ENCODE data around the gene DLG2. TPM values are rescaled to one million over a fixed set of nuclear protein-coding genes. Genes with fewer than 3 reads are reported as not detected.

The DLG2 gene
- total RNA-seq, 1 donor from 2014 or later: 5.1 TPM

DNA sequence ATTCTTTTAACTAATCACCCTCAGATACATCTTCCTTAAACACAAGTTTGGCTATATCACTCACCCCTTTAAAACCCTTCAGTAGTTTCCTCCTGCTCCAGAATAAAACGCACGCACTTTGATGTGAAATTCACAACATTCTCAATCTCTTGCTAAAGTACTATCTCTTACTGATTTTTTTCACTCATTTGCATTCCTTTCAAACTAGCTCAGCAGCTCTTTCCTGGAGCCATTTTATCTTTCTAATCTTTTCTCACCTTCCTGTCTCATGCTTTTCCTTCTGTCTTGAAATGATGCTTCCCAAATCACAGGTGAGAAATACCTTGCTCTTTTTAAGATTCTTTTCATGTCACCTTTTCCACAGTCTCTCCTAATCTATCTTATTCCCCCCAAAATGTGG lies 1074.4 kb downstream of the DLG2 start:
- Mint-ChIP-seq H3K27me3 (ENCODE audit: unreplicated experiment) (peaks cover 2% of the 10 kb centered on the region), H3K27ac (ENCODE audit: unreplicated experiment) (no peak overlapping the region), H3K4me1 (ENCODE audit: unreplicated experiment) (peaks cover 6% of the 10 kb centered on the region), H3K4me3 (ENCODE audit: unreplicated experiment) (no peak overlapping the region), H3K9me3 (ENCODE audit: unreplicated experiment) (no peaks in the 10 kb centered on the region), H3K36me3 (ENCODE audit: low read depth, unreplicated experiment) (no peaks in the 10 kb centered on the region)
- DNase-seq (ENCODE audit: low spot score): no peak
- TF ChIP-seq CTCF (IDR thresholded peaks at IDR 0.05; ENCODE audit: unreplicated experiment): no peak

- Mint-ChIP-seq H3K36me3 (ENCODE audit: low read depth, unreplicated experiment) (no peaks in the 10 kb centered on the region), H3K27me3 (ENCODE audit: unreplicated experiment) (peaks cover 1% of the 10 kb centered on the region), H3K4me3 (ENCODE audit: unreplicated experiment) (no peak overlapping the region), H3K4me1 (ENCODE audit: unreplicated experiment) (peaks cover 6% of the 10 kb centered on the region), H3K9me3 (ENCODE audit: unreplicated experiment) (no peaks in the 10 kb centered on the region), H3K27ac (ENCODE audit: unreplicated experiment) (no peak overlapping the region)
- no peak for TF ChIP-seq CTCF (IDR thresholded peaks at IDR 0.05; ENCODE audit: unreplicated experiment)
- DNase-seq (ENCODE audit: low spot score): no peak
Observed at GRCh38 chr11:84549217-84549616, 1077.9 kb downstream of the DLG2 start.

DNA sequence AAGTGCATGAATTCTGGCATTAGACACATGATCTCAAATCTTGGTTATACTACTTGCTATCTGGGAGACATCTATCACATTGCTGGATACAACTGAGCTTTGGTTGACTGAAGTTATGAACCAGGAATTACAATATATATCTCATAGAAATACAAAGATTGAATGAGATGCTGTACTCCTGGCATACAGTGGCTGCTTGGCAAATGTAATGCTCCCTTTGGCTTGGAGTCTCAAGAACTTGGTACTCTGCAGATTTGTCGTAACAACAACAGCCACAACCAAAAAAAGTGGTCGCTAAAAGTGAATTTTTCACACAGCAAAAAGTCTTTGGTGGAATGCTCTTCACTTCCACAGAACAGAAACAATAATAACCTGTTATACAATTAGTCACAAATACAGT lies 1082.6 kb downstream of the DLG2 start:
- DNase-seq (ENCODE audit: low spot score): no peak
- Mint-ChIP-seq H3K27me3 (ENCODE audit: unreplicated experiment) (peaks cover 2% of the 10 kb centered on the region), H3K9me3 (ENCODE audit: unreplicated experiment) (no peaks in the 10 kb centered on the region), H3K36me3 (ENCODE audit: low read depth, unreplicated experiment) (no peaks in the 10 kb centered on the region), H3K4me3 (ENCODE audit: unreplicated experiment) (no peak overlapping the region), H3K27ac (ENCODE audit: unreplicated experiment) (no peak overlapping the region), H3K4me1 (ENCODE audit: unreplicated experiment) (peaks cover 4% of the 10 kb centered on the region)
- no peak for TF ChIP-seq CTCF (IDR thresholded peaks at IDR 0.05; ENCODE audit: unreplicated experiment)

GRCh38 chr11:84543367-84544159 lies 1083.6 kb downstream of the DLG2 start:
- no peak overlapping the region for H3K4me3 Mint-ChIP-seq (ENCODE audit: unreplicated experiment)
- H3K4me1 Mint-ChIP-seq (ENCODE audit: unreplicated experiment): peaks cover 4% of the 10 kb centered on the region
- no peaks in the 10 kb centered on the region for H3K36me3 Mint-ChIP-seq (ENCODE audit: low read depth, unreplicated experiment)
- no peak overlapping the region for H3K27ac Mint-ChIP-seq (ENCODE audit: unreplicated experiment)
- TF ChIP-seq CTCF (IDR thresholded peaks at IDR 0.05; ENCODE audit: unreplicated experiment): no peak
- H3K9me3 Mint-ChIP-seq (ENCODE audit: unreplicated experiment): no peaks in the 10 kb centered on the region
- DNase-seq (ENCODE audit: low spot score): no peak
- peaks cover 2% of the 10 kb centered on the region for H3K27me3 Mint-ChIP-seq (ENCODE audit: unreplicated experiment)

DNA sequence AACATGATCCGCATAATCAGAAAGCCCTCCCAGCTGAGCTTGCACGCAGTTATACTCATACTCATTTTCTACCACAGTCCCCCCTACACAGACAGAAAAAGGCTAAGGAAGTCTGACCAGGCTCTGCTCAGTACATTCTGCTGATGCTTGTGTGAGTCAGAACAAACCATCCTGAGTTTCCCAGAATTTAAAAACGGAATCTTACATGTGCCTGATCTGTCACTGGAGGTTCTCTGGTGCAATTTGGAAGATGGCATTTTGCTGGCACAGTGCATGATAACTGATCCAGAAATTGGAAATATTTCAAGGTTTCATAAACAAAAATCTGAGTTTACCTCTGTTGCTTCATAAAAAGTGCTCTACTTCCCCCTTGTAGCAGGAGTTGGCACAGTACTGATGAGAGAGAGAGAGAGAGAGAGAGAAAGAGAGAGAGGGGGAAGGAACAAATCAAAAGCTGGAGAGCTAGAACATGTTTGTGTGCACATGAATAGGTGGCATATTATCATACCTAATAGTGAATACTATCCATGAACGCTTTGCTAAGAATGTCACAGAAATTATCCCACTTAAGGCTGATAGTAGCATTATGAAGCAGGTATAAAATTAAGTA lies 1085.3 kb downstream of the DLG2 start:
- Mint-ChIP-seq H3K4me3 (ENCODE audit: unreplicated experiment) (no peak overlapping the region), H3K27ac (ENCODE audit: unreplicated experiment) (no peak overlapping the region), H3K36me3 (ENCODE audit: low read depth, unreplicated experiment) (no peaks in the 10 kb centered on the region), H3K9me3 (ENCODE audit: unreplicated experiment) (no peaks in the 10 kb centered on the region), H3K4me1 (ENCODE audit: unreplicated experiment) (peaks cover 4% of the 10 kb centered on the region), H3K27me3 (ENCODE audit: unreplicated experiment) (peaks cover 2% of the 10 kb centered on the region)
- TF ChIP-seq CTCF (IDR thresholded peaks at IDR 0.05; ENCODE audit: unreplicated experiment): no peak
- no peak for DNase-seq (ENCODE audit: low spot score)
